ENCODE results near the gene GTF2A1. TPM values are rescaled to one million over a fixed set of nuclear protein-coding genes. Genes with fewer than 3 reads are reported as not detected.

Gene GTF2A1
- total RNA-seq, 1 donor from 2014 or later: 33.9 TPM

DNA sequence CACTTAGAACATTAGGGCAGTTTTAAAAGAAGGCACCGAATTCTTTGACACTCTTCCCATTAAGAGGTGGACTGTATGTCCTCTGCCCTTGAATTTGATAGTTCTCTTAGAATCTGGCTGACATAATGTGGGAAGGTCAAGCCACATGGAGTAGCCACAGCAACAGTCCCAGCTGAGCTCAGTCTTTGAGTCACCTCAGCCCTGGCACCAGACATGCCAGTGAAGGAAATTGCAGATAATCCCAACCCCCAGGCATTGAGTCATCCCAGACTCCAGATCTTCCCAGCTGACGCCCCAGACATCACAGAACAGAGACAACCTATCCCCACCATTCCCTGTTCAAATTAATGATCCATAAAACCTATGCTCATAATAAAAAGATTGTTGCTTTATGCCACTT, 83.4 kb downstream of the GTF2A1 start:
- DNase-seq (ENCODE audit: low spot score): no peak

DNA sequence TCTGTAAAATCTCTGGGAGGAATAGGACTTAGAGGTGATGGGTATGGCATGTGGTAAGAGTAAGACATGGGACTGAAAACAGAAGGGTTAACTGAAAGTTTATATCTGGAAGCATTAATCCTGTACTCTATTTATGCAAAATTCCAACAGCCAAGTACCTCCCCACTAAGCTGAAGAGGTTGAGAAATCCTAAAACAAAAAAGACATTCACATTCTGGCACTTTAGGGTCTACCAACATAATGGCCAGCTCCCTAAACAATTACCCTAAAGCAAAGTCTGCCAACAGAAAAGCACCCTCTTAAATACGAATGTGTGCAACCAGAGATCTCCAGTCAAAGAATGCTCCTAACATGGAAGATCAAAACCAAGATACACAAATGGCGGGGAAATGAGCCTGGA, 87.4 kb downstream of the GTF2A1 start:
- DNase-seq (ENCODE audit: low spot score): no peak

DNA sequence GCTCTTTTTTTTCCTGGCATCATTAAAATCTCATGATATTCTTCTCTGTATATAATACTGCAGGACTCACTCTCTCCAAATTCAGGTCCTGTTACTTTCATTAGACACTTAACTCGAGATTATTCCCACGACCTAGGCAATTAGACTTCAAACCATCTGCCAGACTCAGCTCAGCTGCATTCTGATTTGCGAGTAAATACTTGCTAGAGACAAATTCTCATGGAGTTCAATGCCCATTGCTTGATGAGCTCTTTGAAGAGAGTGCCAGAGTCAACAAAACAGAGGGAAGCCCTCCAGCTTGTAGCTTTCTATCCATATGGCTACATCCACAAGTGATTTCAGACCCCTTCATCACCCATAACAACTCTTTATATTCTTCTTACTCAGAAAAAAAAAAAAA, 88.3 kb downstream of the GTF2A1 start:
- no peak for DNase-seq (ENCODE audit: low spot score)

DNA sequence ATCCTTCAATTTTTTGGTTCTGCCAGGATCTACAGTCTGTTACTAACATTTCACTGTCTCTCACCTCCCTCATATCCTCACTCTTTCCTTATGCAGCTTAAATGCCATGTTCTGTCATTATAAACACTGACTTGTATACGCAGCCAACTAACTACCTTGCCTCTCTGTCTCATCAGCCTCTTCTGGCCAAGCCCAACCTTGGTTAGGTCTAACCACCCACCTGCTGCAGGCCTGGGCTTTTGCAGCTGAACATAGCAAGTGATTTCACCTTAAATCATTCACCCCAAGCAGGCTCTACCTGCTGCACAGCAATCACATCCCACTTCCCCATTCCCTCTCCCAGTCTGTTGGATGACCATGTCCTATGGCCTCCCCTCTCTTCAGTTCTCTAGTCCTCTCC, 91.5 kb downstream of the GTF2A1 start:
- no peak for DNase-seq (ENCODE audit: low spot score)

DNA sequence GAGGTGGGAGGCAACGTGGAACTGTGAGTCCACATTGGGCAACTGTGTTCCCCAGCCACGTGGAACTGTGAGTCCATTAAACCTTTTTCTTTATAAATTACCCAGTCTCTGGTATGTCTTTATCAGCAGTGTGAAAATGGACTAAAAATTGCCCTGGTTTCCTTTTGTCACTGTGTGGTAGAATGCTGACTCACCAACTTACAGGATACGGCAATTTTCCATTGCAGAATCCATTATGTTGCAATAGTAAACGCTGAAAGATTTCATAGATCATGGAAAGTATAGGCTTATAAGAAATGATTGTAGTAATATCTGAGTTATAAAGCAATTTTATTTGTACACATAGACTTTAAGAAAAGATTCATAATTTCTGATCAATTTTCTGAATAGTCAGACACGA, 93.0 kb downstream of the GTF2A1 start:
- DNase-seq (ENCODE audit: low spot score): no peak

DNA sequence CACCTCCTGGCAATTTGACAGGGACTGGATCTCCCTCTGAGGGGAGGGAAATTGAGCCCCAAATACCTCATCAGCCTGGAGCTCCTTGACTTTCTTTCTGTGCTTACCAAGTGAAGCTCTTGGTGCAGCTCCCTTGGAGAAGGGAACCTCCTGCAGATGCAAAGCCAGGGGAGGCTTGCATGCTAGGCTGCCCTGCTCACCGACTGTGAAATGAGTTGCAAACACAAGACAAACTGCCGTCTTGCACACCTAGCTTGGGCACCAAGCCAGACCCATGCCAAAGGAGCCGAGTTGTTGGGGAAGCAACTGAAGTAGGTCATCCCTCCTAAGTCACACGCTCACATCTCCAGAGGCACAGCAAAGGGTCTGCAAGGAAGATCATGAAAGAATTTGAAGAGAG, 95.2 kb downstream of the GTF2A1 start:
- DNase-seq (ENCODE audit: low spot score): no peak

Other genes with a start within 250 kb of the GTF2A1 start
- gene STON2, start 179.4 kb upstream of the GTF2A1 start, total RNA-seq: 61.4 TPM